ENCODE data around the gene LRRC1. TPM values are rescaled to one million over a fixed set of nuclear protein-coding genes. Genes with fewer than 3 reads are reported as not detected.

LRRC1 gene
- total and polyA plus RNA-seq, 4 donors: 0.36 to 6.4 (median 0.94) TPM

- peaks cover 6 to 24% (median 19%) of the 10 kb centered on the region in 4 donors for H3K4me1 ChIP-seq (ENCODE audit: control insufficient read depth in 4 of 4, insufficient read depth in 4 of 4, low read length in 3 of 4)
- DNase-seq (ENCODE audit: low spot score): no peak
- no peak overlapping the region for H3K9ac ChIP-seq (ENCODE audit: low read depth in 1 of 2, low read length in 2 of 2)
- H3K9me3 ChIP-seq (ENCODE audit: control insufficient read depth in 4 of 4, low read length in 3 of 4): peaks cover 0 to 3% (median under 1%) of the 10 kb centered on the region in 4 donors
- TF ChIP-seq TAF1 (conservative IDR thresholded peaks at IDR 0.05) (no peak), HNF4G (IDR thresholded peaks at IDR 0.05) (no peak), ATF3 (IDR thresholded peaks at IDR 0.05) (no peak), YY1 (IDR thresholded peaks at IDR 0.05) (no peak), JUND (IDR thresholded peaks at IDR 0.05) (no peak), FOXA2 (IDR thresholded peaks at IDR 0.05) (no peak), SP1 (IDR thresholded peaks at IDR 0.05) (no peak), FOXA1 (IDR thresholded peaks at IDR 0.05) (no peak), ZBTB33 (IDR thresholded peaks at IDR 0.05) (no peak), HNF4A (conservative IDR thresholded peaks at IDR 0.05) (no peak), EGR1 (IDR thresholded peaks at IDR 0.05; ENCODE audit: low read depth in 2 of 2) (no peak), NR2F2 (IDR thresholded peaks at IDR 0.05) (no peak), RXRA (IDR thresholded peaks at IDR 0.05) (no peak), REST (IDR thresholded peaks at IDR 0.05) (no peak), CTCF (IDR thresholded peaks at IDR 0.05; ENCODE audit: low read depth, low read length, missing input control) (no peak), MAX (IDR thresholded peaks at IDR 0.05) (no peak)
- H3K36me3 ChIP-seq (ENCODE audit: control insufficient read depth in 4 of 4, insufficient read depth in 3 of 4, low read depth in 1 of 4, low read length in 3 of 4): no peaks in the 10 kb centered on the region
- 1% methylated on average over 21 of the region's 21 CpGs for WGBS
- peak overlapping the region; percentile 65 to 80 (median 76) for H3K4me3 ChIP-seq (ENCODE audit: low read depth in 1 of 3, low read length in 3 of 3)
- H3K27ac ChIP-seq (ENCODE audit: low read depth in 1 of 2, low read length in 2 of 2): peak overlapping the region in 1 of 2 donors; percentile 24
- peaks cover 0 to 13% (median 3%) of the 10 kb centered on the region in 4 donors for H3K27me3 ChIP-seq (ENCODE audit: control insufficient read depth in 4 of 4, insufficient read depth in 4 of 4, low read length in 3 of 4)
Measured at GRCh38 chr6:53795340-53795701, 516 bp downstream of the LRRC1 start.

Measured in liver (tissue), 9 donors.